ENCODE data around the gene BAIAP2. TPM values are rescaled to one million over a fixed set of nuclear protein-coding genes. Genes with fewer than 3 reads are reported as not detected.

Gene BAIAP2
- total and polyA plus RNA-seq, 9 donors, result 12.0 to 80.6 (median 23.2) TPM

GRCh38 chr17:81064678-81065475, 29.9 kb downstream of the BAIAP2 start:
- no peak overlapping the region for H3K4me3 ChIP-seq

GRCh38 chr17:81065500-81065899, 30.5 kb downstream of the BAIAP2 start:
- Histone ChIP-seq H3K4me3 (no peak overlapping the region), H3K36me3 (no peaks in the 10 kb centered on the region), H3K9me3 (no peaks in the 10 kb centered on the region), H3K4me1 (ENCODE audit: insufficient read depth) (no peaks in the 10 kb centered on the region), H3K27me3 (no peaks in the 10 kb centered on the region), H3K27ac (no peak overlapping the region)
- WGBS, 3 donors, result 80 to 86% (median 83%) methylated on average over 10 of the region's 10 CpGs
- DNase-seq, result no peak
- TF ChIP-seq POLR2A (IDR thresholded peaks at IDR 0.05), result no peak
- TF ChIP-seq CTCF (IDR thresholded peaks at IDR 0.05), result no peak
- no peak for TF ChIP-seq EP300 (IDR thresholded peaks at IDR 0.05)
- intact Hi-C loops (cut with DNase I), result no loop called here

More at GRCh38 chr17:81064678-81065475, 29.9 kb downstream of the BAIAP2 start:
- Histone ChIP-seq H3K27me3 (no peaks in the 10 kb centered on the region), H3K27ac (no peak overlapping the region), H3K9me3 (no peaks in the 10 kb centered on the region), H3K36me3 (no peaks in the 10 kb centered on the region), H3K4me1 (ENCODE audit: insufficient read depth) (no peaks in the 10 kb centered on the region)
- WGBS, 3 donors, result 80 to 93% (median 88%) methylated on average over 19 of the region's 19 CpGs
- intact Hi-C loops (cut with DNase I), result no loop called here
- no peak for DNase-seq
- TF ChIP-seq EP300 (IDR thresholded peaks at IDR 0.05) (no peak), CTCF (IDR thresholded peaks at IDR 0.05) (no peak), POLR2A (IDR thresholded peaks at IDR 0.05) (no peak)

- no peaks in the 10 kb centered on the region for H3K9me3 ChIP-seq
- no peaks in the 10 kb centered on the region for H3K4me1 ChIP-seq (ENCODE audit: insufficient read depth)
- no peak for DNase-seq
- H3K27ac ChIP-seq, result no peak overlapping the region
- WGBS, 3 donors, result 94 to 98% (median 97%) methylated on average over 8 to 9 of the region's 9 CpGs
- no peaks in the 10 kb centered on the region for H3K27me3 ChIP-seq
- TF ChIP-seq EP300 (IDR thresholded peaks at IDR 0.05) (no peak), POLR2A (IDR thresholded peaks at IDR 0.05) (no peak), CTCF (IDR thresholded peaks at IDR 0.05) (no peak)
- no peak overlapping the region for H3K4me3 ChIP-seq
- H3K36me3 ChIP-seq, result no peaks in the 10 kb centered on the region
- intact Hi-C loops (cut with DNase I), result no loop called here
Measured at GRCh38 chr17:81066072-81066471, 31.1 kb downstream of the BAIAP2 start.

- TF ChIP-seq CTCF (IDR thresholded peaks at IDR 0.05), result no peak
- no peak for TF ChIP-seq EP300 (IDR thresholded peaks at IDR 0.05)
- no peak for TF ChIP-seq POLR2A (IDR thresholded peaks at IDR 0.05)
- intact Hi-C loops (cut with DNase I), result no loop called here
- Histone ChIP-seq H3K4me3 (no peak overlapping the region), H3K36me3 (no peaks in the 10 kb centered on the region), H3K9me3 (no peaks in the 10 kb centered on the region), H3K4me1 (ENCODE audit: insufficient read depth) (no peaks in the 10 kb centered on the region), H3K27me3 (no peaks in the 10 kb centered on the region), H3K27ac (no peak overlapping the region)
- 88 to 89% (median 88%) methylated on average over 16 of the region's 16 CpGs for WGBS, 3 donors
- no peak for DNase-seq
Measured at GRCh38 chr17:81066771-81067315, 31.9 kb downstream of the BAIAP2 start.
